Calu3 (cell line): ENCODE results near the gene HOXD9. TPM values are rescaled to one million over a fixed set of nuclear protein-coding genes. Genes with fewer than 3 reads are reported as not detected.
A peak's percentile ranks its signal among the peaks of the same experiment; 100 is the strongest.

ENCODE experiments used
- BruUV-seq: library from RNA; stranded (reverse); fragments of 400-500 nt; replicated peaks from 2 replicates; lab custom pipeline; 2021; lab: Mats Ljungman, UMichigan
- CTCF ChIA-PET: fragments of 300-600 bp; sonication (Branson Sonifier 250); formaldehyde crosslinking; loops from one replicate; lab custom pipeline; 2022; ENCODE audit warnings: antibody characterized with exemption; lab: Charles Lee
- DNase-seq: peaks from one replicate; pipeline ENCODE4 v3.0.0; 2022
- H3K27ac Mint-ChIP-seq: one replicate; pipeline ENCODE4 v1.8.0; 2022; ENCODE audit warnings: mixed read lengths; ENCODE audit not compliant: unreplicated experiment
- H3K27me3 Mint-ChIP-seq: one replicate; pipeline ENCODE4 v1.8.0; 2022; ENCODE audit warnings: mixed read lengths; ENCODE audit not compliant: unreplicated experiment
- H3K36me3 Mint-ChIP-seq: one replicate; pipeline ENCODE4 v1.8.0; 2022; ENCODE audit warnings: mild to moderate bottlenecking, moderate library complexity, mixed read lengths; ENCODE audit not compliant: insufficient read depth, unreplicated experiment
- H3K4me1 Mint-ChIP-seq: one replicate; pipeline ENCODE4 v1.8.0; 2022; ENCODE audit warnings: mild to moderate bottlenecking, low read depth, mixed read lengths; ENCODE audit not compliant: unreplicated experiment
- H3K4me3 Mint-ChIP-seq: one replicate; pipeline ENCODE4 v1.8.0; 2022; ENCODE audit warnings: mild to moderate bottlenecking, low read depth, moderate library complexity, mixed read lengths; ENCODE audit not compliant: unreplicated experiment
- H3K9me3 Mint-ChIP-seq: one replicate; pipeline ENCODE4 v1.8.0; 2022; ENCODE audit warnings: low read depth, mixed read lengths; ENCODE audit not compliant: unreplicated experiment
- CTCF ChIP-seq: fragments of 200-600 bp; IDR thresholded peaks from one replicate; pipeline ENCODE4 v1.8.0; 2022; ENCODE audit warnings: antibody characterized with exemption; ENCODE audit not compliant: unreplicated experiment
- intact Hi-C: fragments of 100-400 bp; cut with micrococcal nuclease; formaldehyde crosslinking; loops from one replicate; pipeline ENCODE4 v1.10.0; 2022; ENCODE audit not compliant: unreplicated experiment
- total RNA-seq: library from RNA; stranded (reverse); gene quantifications from 2 replicates; pipeline ENCODE4 v1.2.3, GENCODE V29; 2022

HOXD9 gene
- total RNA-seq, 1 experiment from 2014 or later = not detected

GRCh38 chr2:176115883-176116813 lies 6.4 kb upstream of the HOXD9 start, which contains the start of gene HOXD10:
HOXD10 (plus strand) TSS chr2:176116778; CDS start chr2:176116834, 56 bp downstream.
- no peaks in the 10 kb centered on the region for H3K4me1 Mint-ChIP-seq
- no peak for TF ChIP-seq CTCF
- H3K36me3 Mint-ChIP-seq = no peaks in the 10 kb centered on the region
- intact Hi-C loops = no loop called here
- H3K27ac Mint-ChIP-seq = no peak within 1 kb of the TSS
- CTCF ChIA-PET = no interaction called here
- BruUV-seq = no TSS peak
- H3K9me3 Mint-ChIP-seq = no peaks in the 10 kb centered on the region
- peaks cover 93% of the 10 kb centered on the region for H3K27me3 Mint-ChIP-seq
- no peak for DNase-seq
- no peak within 1 kb of the TSS for H3K4me3 Mint-ChIP-seq

- H3K4me1 Mint-ChIP-seq = no peaks in the 10 kb centered on the region
- intact Hi-C loops = no loop called here
- DNase-seq = no peak
- no peak for TF ChIP-seq CTCF
- no TSS peak for BruUV-seq
- peaks cover 82% of the 10 kb centered on the region for H3K27me3 Mint-ChIP-seq
- CTCF ChIA-PET = no interaction called here
- no peak overlapping the region for H3K4me3 Mint-ChIP-seq
- H3K9me3 Mint-ChIP-seq = no peaks in the 10 kb centered on the region
- H3K27ac Mint-ChIP-seq = no peak overlapping the region
- no peaks in the 10 kb centered on the region for H3K36me3 Mint-ChIP-seq
These were observed 5.2 kb upstream of the HOXD9 start for GRCh38 chr2:176117162-176117822.

GRCh38 chr2:176117823-176118371 lies 4.6 kb upstream of the HOXD9 start:
- CTCF ChIA-PET = no interaction called here
- TF ChIP-seq CTCF = no peak
- H3K4me3 Mint-ChIP-seq = no peak overlapping the region
- H3K4me1 Mint-ChIP-seq = no peaks in the 10 kb centered on the region
- no TSS peak for BruUV-seq
- intact Hi-C loops = no loop called here
- DNase-seq = no peak
- H3K27me3 Mint-ChIP-seq = peaks cover 76% of the 10 kb centered on the region
- no peaks in the 10 kb centered on the region for H3K36me3 Mint-ChIP-seq
- no peak overlapping the region for H3K27ac Mint-ChIP-seq
- H3K9me3 Mint-ChIP-seq = no peaks in the 10 kb centered on the region

DNA sequence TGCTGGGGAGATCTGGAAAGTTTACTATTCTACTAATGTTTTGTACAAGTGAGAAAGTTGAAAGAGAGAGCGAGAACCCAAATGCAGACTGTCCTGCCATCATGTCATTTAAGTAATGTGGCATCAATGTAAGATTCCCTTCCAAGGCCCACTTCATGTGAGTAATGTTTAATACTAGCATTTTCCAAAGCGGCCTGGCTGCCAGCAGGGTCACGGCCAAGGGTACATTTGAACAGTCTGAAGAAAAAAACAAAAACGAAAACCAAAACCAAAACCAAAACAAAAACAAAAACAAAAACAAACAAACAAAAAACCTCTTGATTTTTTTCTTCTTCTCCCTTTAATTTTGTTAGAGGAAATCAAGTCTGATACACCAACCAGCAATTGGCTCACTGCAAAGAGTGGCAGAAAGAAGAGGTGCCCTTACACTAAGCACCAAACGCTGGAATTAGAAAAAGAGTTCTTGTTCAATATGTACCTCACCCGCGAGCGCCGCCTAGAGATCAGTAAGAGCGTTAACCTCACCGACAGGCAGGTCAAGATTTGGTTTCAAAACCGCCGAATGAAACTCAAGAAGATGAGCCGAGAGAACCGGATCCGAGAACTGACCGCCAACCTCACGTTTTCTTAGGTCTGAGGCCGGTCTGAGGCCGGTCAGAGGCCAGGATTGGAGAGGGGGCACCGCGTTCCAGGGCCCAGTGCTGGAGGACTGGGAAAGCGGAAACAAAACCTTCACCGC lies 3.7 kb upstream of the HOXD9 start:
- no peaks in the 10 kb centered on the region for H3K4me1 Mint-ChIP-seq
- BruUV-seq = no TSS peak
- no peaks in the 10 kb centered on the region for H3K36me3 Mint-ChIP-seq
- no peak overlapping the region for H3K4me3 Mint-ChIP-seq
- intact Hi-C loops = no loop called here
- DNase-seq = no peak
- CTCF ChIA-PET = no interaction called here
- no peaks in the 10 kb centered on the region for H3K9me3 Mint-ChIP-seq
- no peak overlapping the region for H3K27ac Mint-ChIP-seq
- H3K27me3 Mint-ChIP-seq = peaks cover 67% of the 10 kb centered on the region
- TF ChIP-seq CTCF = peak; percentile 50
